ENCODE results near the gene C16orf74. TPM values are rescaled to one million over a fixed set of nuclear protein-coding genes. Genes with fewer than 3 reads are reported as not detected.

Gene C16orf74
- total RNA-seq, 1 donor from 2014 or later, result 4.7 TPM

DNA sequence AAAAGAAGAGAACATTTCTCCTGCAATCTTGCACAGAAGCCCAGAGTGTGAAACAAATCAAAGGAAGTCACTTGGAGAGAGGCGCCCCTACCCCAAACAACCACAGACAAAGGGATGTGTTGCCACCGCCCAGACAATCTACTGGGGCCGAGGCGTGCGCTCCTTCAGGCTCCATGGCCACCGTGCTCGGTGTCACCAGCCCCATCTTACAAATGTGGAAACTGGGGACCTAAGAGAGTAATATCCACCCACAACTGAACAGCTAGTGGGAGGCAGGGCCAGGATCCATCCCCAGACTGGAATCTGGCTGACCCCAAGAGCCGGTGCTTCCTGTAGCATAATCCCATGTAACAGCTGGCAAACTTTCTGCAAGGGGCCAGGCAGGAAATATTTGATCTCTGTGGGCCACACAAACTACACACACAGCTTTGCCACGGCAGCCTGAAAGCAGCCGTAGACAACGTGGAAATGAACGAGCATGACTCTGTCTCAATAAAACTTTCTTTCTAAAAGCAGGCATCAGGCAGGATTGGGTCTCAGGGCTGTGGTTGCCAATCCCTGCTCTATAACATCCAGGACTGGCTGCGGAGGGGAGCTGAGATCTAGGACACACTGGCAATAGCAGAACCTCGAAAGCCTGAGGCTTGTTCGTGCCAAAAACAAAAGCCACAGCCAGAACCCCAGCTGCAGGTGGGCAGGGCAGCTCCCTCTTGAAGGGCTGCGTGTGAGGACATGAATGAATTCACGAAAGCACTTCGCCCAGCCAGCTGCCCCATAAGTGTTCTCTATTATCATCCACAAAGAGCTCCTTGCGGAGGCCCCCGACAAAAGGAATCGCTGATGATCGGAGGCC lies 35.5 kb downstream of the C16orf74 start:
- Histone ChIP-seq H3K27ac (ENCODE audit: low read depth, low read length) (no peak overlapping the region), H3K79me2 (ENCODE audit: insufficient read depth, low read length) (no peaks in the 10 kb centered on the region), H3K4me2 (ENCODE audit: low read length) (peak overlapping the region; percentile 66), H3K9me3 (ENCODE audit: insufficient read depth, low read depth, low read length) (peaks cover 7% of the 10 kb centered on the region), H2AFZ (ENCODE audit: low read depth, low read length) (peak overlapping the region; percentile 50), H3K36me3 (ENCODE audit: insufficient read depth, low read length) (no peaks in the 10 kb centered on the region), H3K27me3 (ENCODE audit: insufficient read depth, low read length) (no peaks in the 10 kb centered on the region), H4K20me1 (ENCODE audit: insufficient read depth, low read length) (peaks cover 28% of the 10 kb centered on the region), H3K4me3 (ENCODE audit: insufficient read depth, low read depth, low read length) (no peak overlapping the region), H3K9ac (ENCODE audit: low read length) (no peak overlapping the region), H3K4me1 (ENCODE audit: insufficient read depth, low read length) (peaks cover 13% of the 10 kb centered on the region)
- peaks cover 7% of the 10 kb centered on the region for H3K4me1 Mint-ChIP-seq (ENCODE audit: low read depth, unreplicated experiment)
- peak overlapping the region; percentile 34 for H3K4me3 Mint-ChIP-seq (ENCODE audit: unreplicated experiment)
- H3K27ac Mint-ChIP-seq (ENCODE audit: unreplicated experiment), result no peak overlapping the region
- H3K36me3 Mint-ChIP-seq (ENCODE audit: low read depth, unreplicated experiment), result peaks cover 3% of the 10 kb centered on the region
- H3K9me3 Mint-ChIP-seq (ENCODE audit: unreplicated experiment), result peaks cover 7% of the 10 kb centered on the region
- TF ChIP-seq EZH2 (IDR thresholded peaks at IDR 0.05; ENCODE audit: insufficient read depth, low read length), result no peak
- TF ChIP-seq CTCF (IDR thresholded peaks at IDR 0.05; ENCODE audit: insufficient read depth, low read depth, low read length), result no peak
- H3K27me3 Mint-ChIP-seq (ENCODE audit: low read depth, unreplicated experiment), result peaks cover 14% of the 10 kb centered on the region
- DNase-seq (ENCODE audit: low read depth), result peak; percentile 15
- FAIRE-seq, result no peak

- Histone ChIP-seq H3K79me2 (ENCODE audit: insufficient read depth, low read length) (no peaks in the 10 kb centered on the region), H3K4me2 (ENCODE audit: low read length) (no peak overlapping the region), H3K27ac (ENCODE audit: low read depth, low read length) (no peak overlapping the region), H3K36me3 (ENCODE audit: insufficient read depth, low read length) (no peaks in the 10 kb centered on the region), H3K9me3 (ENCODE audit: insufficient read depth, low read depth, low read length) (peaks cover 7% of the 10 kb centered on the region), H2AFZ (ENCODE audit: low read depth, low read length) (no peak overlapping the region), H3K4me1 (ENCODE audit: insufficient read depth, low read length) (peaks cover 13% of the 10 kb centered on the region), H3K9ac (ENCODE audit: low read length) (no peak overlapping the region), H3K27me3 (ENCODE audit: insufficient read depth, low read length) (no peaks in the 10 kb centered on the region), H3K4me3 (ENCODE audit: insufficient read depth, low read depth, low read length) (no peak overlapping the region), H4K20me1 (ENCODE audit: insufficient read depth, low read length) (peaks cover 20% of the 10 kb centered on the region)
- TF ChIP-seq EZH2 (IDR thresholded peaks at IDR 0.05; ENCODE audit: insufficient read depth, low read length) (no peak), CTCF (IDR thresholded peaks at IDR 0.05; ENCODE audit: insufficient read depth, low read depth, low read length) (no peak)
- no peak overlapping the region for H3K27ac Mint-ChIP-seq (ENCODE audit: unreplicated experiment)
- peaks cover 7% of the 10 kb centered on the region for H3K9me3 Mint-ChIP-seq (ENCODE audit: unreplicated experiment)
- peaks cover 3% of the 10 kb centered on the region for H3K36me3 Mint-ChIP-seq (ENCODE audit: low read depth, unreplicated experiment)
- no peak overlapping the region for H3K4me3 Mint-ChIP-seq (ENCODE audit: unreplicated experiment)
- no peak for FAIRE-seq
- H3K27me3 Mint-ChIP-seq (ENCODE audit: low read depth, unreplicated experiment), result peaks cover 14% of the 10 kb centered on the region
- peaks cover 7% of the 10 kb centered on the region for H3K4me1 Mint-ChIP-seq (ENCODE audit: low read depth, unreplicated experiment)
- DNase-seq (ENCODE audit: low read depth), result no peak
Observed at GRCh38 chr16:85712801-85713200, 38.1 kb downstream of the C16orf74 start.
